SK-N-SH (cell line): Measurements from ENCODE around the gene EEFSEC. TPM values are rescaled to one million over a fixed set of nuclear protein-coding genes. Genes with fewer than 3 reads are reported as not detected.

Experiments
- CTCF ChIA-PET: fragments of 300-600, 350-600 bp; formaldehyde crosslinking; extraction: SDS; loops from one replicate; lab custom pipeline; 2021; lab: Yijun Ruan, JAX
- POLR2A ChIA-PET: fragments of 350-600 bp; sonication (Branson Sonifier 250); formaldehyde crosslinking; extraction: SDS; loops from one replicate; lab custom pipeline; 2020; ENCODE audit warnings: antibody characterized with exemption, inconsistent platforms; lab: Yijun Ruan, JAX
- DNase-seq: peaks from one replicate; pipeline ENCODE4 v3.0.0; 2012
- H2AFZ ChIP-seq: fragments of 200-600 bp; sonication (generic); 2 replicates; pipeline ENCODE4 v1.8.1; 2016; ENCODE audit warnings: antibody characterized with exemption, mild to moderate bottlenecking, low read depth
- H3F3A ChIP-seq: fragments of 200-600 bp; sonication (generic); replicated peaks from 2 replicates; pipeline ENCODE3; 2016; ENCODE audit warnings: antibody characterized with exemption, mild to moderate bottlenecking; ENCODE audit not compliant: insufficient read depth
- H3K27ac ChIP-seq, 2 experiments: fragments of 200-500 bp in 1 of 2; fragments of 200-600 bp in 1 of 2; sonication (Bioruptor generic) in 1 of 2; sonication (generic), shearing (Covaris generic) in 1 of 2; 2 replicates each; pipeline versions ENCODE4 v1.5.1 to v1.6.1; 2014 to 2016; ENCODE audit warnings: low read depth in 2 of 2, inconsistent platforms in 1 of 2, low read length in 1 of 2, mild to moderate bottlenecking in 1 of 2, mixed read lengths in 1 of 2
- H3K27me3 ChIP-seq: fragments of 200-600 bp; sonication (generic), shearing (Covaris generic); 2 replicates; pipeline ENCODE4 v1.6.1; 2016; ENCODE audit warnings: mixed run types; ENCODE audit not compliant: insufficient read depth
- H3K36me3 ChIP-seq, 2 experiments: fragments of 200-500 bp in 1 of 2; fragments of 200-600 bp in 1 of 2; sonication (Bioruptor generic) in 1 of 2; sonication (generic) in 1 of 2; replicated peaks in 1 of 2; 2 replicates each; pipeline versions ENCODE3 to v1.5.1; 2014 to 2016; ENCODE audit warnings: low read length in 1 of 2, mild to moderate bottlenecking in 1 of 2; ENCODE audit not compliant: insufficient read depth in 2 of 2, control insufficient read depth in 1 of 2
- H3K4me1 ChIP-seq, 2 experiments: fragments of 200-500 bp in 1 of 2; fragments of 200-600 bp in 1 of 2; sonication (Bioruptor generic) in 1 of 2; sonication (generic), shearing (Covaris generic) in 1 of 2; 2 replicates each; pipeline versions ENCODE4 v1.5.1 to v1.6.1; 2014 to 2016; ENCODE audit warnings: low read depth in 1 of 2, low read length in 1 of 2, mixed run types in 1 of 2; ENCODE audit not compliant: insufficient read depth in 2 of 2, control insufficient read depth in 1 of 2
- H3K4me2 ChIP-seq: fragments of 200-600 bp; sonication (generic), shearing (Covaris generic); 2 replicates; pipeline ENCODE4 v1.6.1; 2017; ENCODE audit warnings: mixed run types
- H3K4me3 ChIP-seq, 2 experiments: fragments of 200-500 bp in 1 of 2; fragments of 200-600 bp in 1 of 2; sonication (Bioruptor generic) in 1 of 2; sonication (generic), shearing (Covaris generic) in 1 of 2; 2 replicates each; pipeline versions ENCODE4 v1.5.1 to v1.8.1; 2014 to 2016; ENCODE audit warnings: low read depth in 2 of 2, inconsistent platforms in 1 of 2, low read length in 1 of 2, mild to moderate bottlenecking in 1 of 2, mixed read lengths in 1 of 2, moderate library complexity in 1 of 2
- H3K79me2 ChIP-seq: fragments of 200-600 bp; sonication (generic); 2 replicates; pipeline ENCODE4 v1.8.1; 2017; ENCODE audit warnings: mild to moderate bottlenecking; ENCODE audit not compliant: insufficient read depth
- H3K9ac ChIP-seq: fragments of 200-600 bp; sonication (generic); 2 replicates; pipeline ENCODE4 v1.6.1; 2017; ENCODE audit warnings: mixed run types
- H3K9me2 ChIP-seq: fragments of 200-600 bp; sonication (generic); 2 replicates; pipeline ENCODE4 v1.6.1; 2017; ENCODE audit warnings: mixed run types
- H3K9me3 ChIP-seq: fragments of 200-600 bp; sonication (generic); 2 replicates; pipeline ENCODE4 v1.6.1; 2017; ENCODE audit warnings: mixed run types, mild to moderate bottlenecking, moderate library complexity
- H4K20me1 ChIP-seq: fragments of 200-600 bp; sonication (generic); 2 replicates; pipeline ENCODE4 v1.6.1; 2017; ENCODE audit warnings: mild to moderate bottlenecking, mixed run types; ENCODE audit not compliant: insufficient read depth
- ELF1 ChIP-seq: IDR thresholded peaks from 2 replicates; pipeline ENCODE4 v1.4.0; 2012
- EP300 ChIP-seq, 2 experiments: IDR thresholded peaks; 2 replicates each; pipeline versions ENCODE4 v1.4.0 to v1.6.1; 2012; ENCODE audit warnings: borderline replicate concordance in 1 of 2, low read depth in 1 of 2, low read length in 1 of 2
- FOXJ3 ChIP-seq: sonication (generic); formaldehyde crosslinking; IDR thresholded peaks from 2 replicates; pipeline ENCODE4 v1.5.1; 2020; ENCODE audit warnings: mild to moderate bottlenecking, missing genetic modification reagents
- IRF3 ChIP-seq: fragments of 150-350 bp; IDR thresholded peaks from 2 replicates; pipeline ENCODE4 v1.6.1; 2016; ENCODE audit warnings: mild to moderate bottlenecking, low read depth, low read length
- MEF2A ChIP-seq: IDR thresholded peaks from 2 replicates; pipeline ENCODE4 v1.4.0; 2012; ENCODE audit warnings: low read depth, borderline replicate concordance
- NRF1 ChIP-seq: IDR thresholded peaks from 2 replicates; pipeline ENCODE4 v1.6.1; 2012; ENCODE audit warnings: low read depth, mild to moderate bottlenecking, low read length
- RFX5 ChIP-seq: IDR thresholded peaks from 2 replicates; pipeline ENCODE4 v1.6.1; 2012; ENCODE audit warnings: mild to moderate bottlenecking, improper control_type of control experiment, low read length
- RXRA ChIP-seq: IDR thresholded peaks from 2 replicates; pipeline ENCODE4 v1.4.0; 2012; ENCODE audit warnings: low read depth, mild to moderate bottlenecking, borderline replicate concordance
- SMC3 ChIP-seq: IDR thresholded peaks from 2 replicates; pipeline ENCODE4 v1.6.1; 2012; ENCODE audit warnings: low read depth, low read length, improper control_type of control experiment
- TCF12 ChIP-seq: IDR thresholded peaks from 2 replicates; pipeline ENCODE4 v1.4.0; 2012
- USF1 ChIP-seq: IDR thresholded peaks from 2 replicates; pipeline ENCODE4 v1.4.0; 2012; ENCODE audit warnings: low read depth, borderline replicate concordance
- WGBS: methylation state at CpG from one replicate; pipeline ENCODE4 v1.1.6; 2017; ENCODE audit warnings: low lambda C conversion rate; 5-methylcytosine and 5-hydroxymethylcytosine counted together
- polyA plus RNA-seq, 3 experiments: library from polyadenylated mRNA; depleted of rRNA; stranded (reverse); fragments of >200 nt; gene quantifications; 2 replicates each; pipeline ENCODE4 v1.2.3, GENCODE V29; 2012

The EEFSEC gene
- polyA plus RNA-seq, 1 of the 3 experiments (the other 2 are of a cell fraction), result 12.4 TPM

- Histone ChIP-seq H4K20me1 (no peaks in the 10 kb centered on the region), H3K27ac (no peak overlapping the region; a peak in 1 of 4 replicates), H3K4me1 (peaks cover 0 to 23% of the 10 kb centered on the region in 2 experiments; a peak in 1 of 4 replicates), H3K9me2 (no peaks in the 10 kb centered on the region), H3K79me2 (no peaks in the 10 kb centered on the region), H3K9me3 (no peaks in the 10 kb centered on the region), H3K4me2 (no peak overlapping the region), H3K9ac (no peak overlapping the region), H2AFZ (no peak overlapping the region), H3K27me3 (no peaks in the 10 kb centered on the region), H3F3A (no peaks in the 10 kb centered on the region), H3K36me3 (no peaks in the 10 kb centered on the region), H3K4me3 (no peak overlapping the region)
- ChIA-PET CTCF (interaction anchor here (0.9 to 1.3 kb wide), 3 partner anchors 10 kb away, joined by 3 to 4 read pairs (median 3); no protein-coding TSS in a partner anchor), POLR2A (interaction anchor here (0.6 to 1.0 kb wide), 2 partner anchors 136 to 181 kb away, joined by 3 read pairs; no protein-coding TSS in a partner anchor)
- no peak for TF ChIP-seq RXRA
- no peak for TF ChIP-seq SMC3
- TF ChIP-seq FOXJ3, result no peak
- no peak for TF ChIP-seq ELF1
- TF ChIP-seq TCF12, result no peak
- no peak for TF ChIP-seq NRF1
- TF ChIP-seq MEF2A, result no peak
- no peak for TF ChIP-seq IRF3
- no peak for TF ChIP-seq RFX5
- no peak for DNase-seq
- whole genome bisulfite sequencing, result 97% methylated on average over 8 of the region's 10 CpGs
Observed at GRCh38 chr3:128372707-128373533, 219.6 kb downstream of the EEFSEC start.

- 80% methylated on average over 2 of the region's 2 CpGs for WGBS
- no peaks in the 10 kb centered on the region for H3K36me3 ChIP-seq
- CTCF ChIA-PET, result interaction anchor here (1.1 kb wide), 1 partner anchor 9 kb away, joined by 3 read pairs; no protein-coding TSS in a partner anchor
Observed at GRCh38 chr3:128374746-128375445, 221.6 kb downstream of the EEFSEC start.

More at GRCh38 chr3:128374746-128375445, 221.6 kb downstream of the EEFSEC start:
- H3K9me2 ChIP-seq, result no peaks in the 10 kb centered on the region
- no peaks in the 10 kb centered on the region for H3K79me2 ChIP-seq
- POLR2A ChIA-PET, result no interaction called here
- no peaks in the 10 kb centered on the region for H3K9me3 ChIP-seq
- H3K27ac ChIP-seq, result no peak overlapping the region; a peak in 1 of 4 replicates
- peaks cover 0 to 23% of the 10 kb centered on the region in 2 experiments; a peak in 1 of 4 replicates for H3K4me1 ChIP-seq
- no peak overlapping the region for H3K4me2 ChIP-seq
- H4K20me1 ChIP-seq, result no peaks in the 10 kb centered on the region
- H3K27me3 ChIP-seq, result no peaks in the 10 kb centered on the region
- no peak for DNase-seq
- no peak overlapping the region for H2AFZ ChIP-seq
- TF ChIP-seq ELF1, result no peak
- no peak for TF ChIP-seq USF1
- no peak for TF ChIP-seq EP300 (IDR thresholded peaks at IDR 0.05; ENCODE audit: borderline replicate concordance in 1 of 2, low read depth in 1 of 2, low read length in 1 of 2)
- TF ChIP-seq TCF12, result no peak
- TF ChIP-seq, all 33 proteins: peak for 0
- no peak overlapping the region for H3K4me3 ChIP-seq
- H3K9ac ChIP-seq, result no peak overlapping the region
- H3F3A ChIP-seq, result no peaks in the 10 kb centered on the region
